Sigmoid colon (tissue), 4 donors: Measurements from ENCODE around the gene ABCF2.

Experiments
- CTCF ChIP-seq, 4 experiments: fragments of 450-650 bp in 3 of 4; fragments of 200-600 bp in 1 of 4; IDR thresholded peaks; one replicate each; pipeline ENCODE4 v1.5.1; 2016 to 2019; ENCODE audit warnings: antibody characterized with exemption in 4 of 4, mild to moderate bottlenecking in 3 of 4, moderate library complexity in 2 of 4
- EP300 ChIP-seq, 4 donors: sonication (generic); formaldehyde crosslinking; IDR thresholded peaks; one replicate each; pipeline ENCODE4 v1.6.1; 2017; ENCODE audit warnings: antibody characterized with exemption in 4 of 4
- POLR2A ChIP-seq, 2 donors: fragments of 450-650 bp; IDR thresholded peaks; one replicate each; pipeline ENCODE4 v1.6.1; 2016; ENCODE audit warnings: antibody characterized with exemption in 2 of 2, mild to moderate bottlenecking in 2 of 2, moderate library complexity in 2 of 2
- POLR2AphosphoS5 ChIP-seq, 4 donors: sonication (generic); formaldehyde crosslinking; IDR thresholded peaks; one replicate each; pipeline ENCODE4 v1.6.1; 2017; ENCODE audit warnings: antibody characterized with exemption in 4 of 4

- TF ChIP-seq CTCF (IDR thresholded peaks at IDR 0.05) (no peak), POLR2A (IDR thresholded peaks at IDR 0.05) (no peak), POLR2AphosphoS5 (IDR thresholded peaks at IDR 0.05) (no peak), EP300 (IDR thresholded peaks at IDR 0.05) (no peak)
Measured at GRCh38 chr7:151252561-151252835, 25.5 kb upstream of the ABCF2 start.
